GM23248 (cell line): ENCODE measurements around the gene CKS2.

Experiments
- EZH2 ChIP-seq: fragments of 200-600 bp; sonication (generic); IDR thresholded peaks from 2 replicates; pipeline ENCODE4 v1.6.1; 2018; ENCODE audit warnings: antibody characterized with exemption, mild to moderate bottlenecking; ENCODE audit not compliant: insufficient read depth, poor library complexity, severe bottlenecking
- EZH2phosphoT487 ChIP-seq: fragments of 200-600 bp; sonication (generic); IDR thresholded peaks from 2 replicates; pipeline ENCODE4 v1.6.1; 2018; ENCODE audit warnings: antibody characterized with exemption, moderate library complexity, mild to moderate bottlenecking, low read depth; ENCODE audit not compliant: insufficient read depth

DNA sequence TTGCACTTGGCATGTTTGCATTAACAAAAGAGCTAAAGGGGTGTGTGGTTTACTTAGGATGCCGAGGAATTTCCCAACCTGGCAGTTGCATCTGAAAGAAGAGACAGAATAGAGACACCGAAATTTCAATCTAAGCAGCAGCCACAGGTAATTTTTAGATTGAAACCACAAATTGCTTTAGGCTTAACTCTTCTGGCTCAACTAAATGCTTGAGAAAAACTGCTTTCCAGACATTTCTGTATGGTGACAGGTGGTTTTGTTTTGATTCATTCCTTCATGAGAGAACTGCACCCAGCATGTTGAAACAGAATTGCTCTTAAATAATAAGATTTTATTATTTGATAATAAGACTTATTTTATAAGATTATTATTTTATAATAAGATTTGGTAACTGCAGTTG lies 28.8 kb downstream of the CKS2 start:
- TF ChIP-seq EZH2 (no peak), EZH2phosphoT487 (no peak)
